SU-DHL-6 (cell line): ENCODE data around the gene XPNPEP2.
"Not testable (repeated sequence)": the region's sequence is repeated elsewhere in the genome, so short reads cannot be mapped to it uniquely, and the experiment has no call there.

Experiments used
- H2AFZ ChIP-seq: fragments of 200-600 bp; sonication (generic); 2 replicates; pipeline ENCODE4 v1.6.1; 2014; ENCODE audit warnings: low read depth, mild to moderate bottlenecking, moderate library complexity, mixed read lengths, antibody characterized with exemption, low read length; ENCODE audit not compliant: severe bottlenecking
- H3F3A ChIP-seq: fragments of 200-600 bp; shearing (Covaris generic); 2 replicates; pipeline ENCODE4 v1.6.0; 2016; ENCODE audit warnings: antibody characterized with exemption, mild to moderate bottlenecking; ENCODE audit not compliant: insufficient read depth
- H3K27ac ChIP-seq: fragments of 200-600 bp; sonication (generic); 2 replicates; pipeline ENCODE4 v1.5.1; 2016; ENCODE audit warnings: low read depth, mild to moderate bottlenecking, low read length, moderate library complexity, mixed read lengths
- H3K27me3 ChIP-seq: fragments of 200-600 bp; sonication (generic), shearing (Covaris generic); 2 replicates; pipeline ENCODE4 v1.6.0; 2014; ENCODE audit warnings: mild to moderate bottlenecking, low read length
- H3K36me3 ChIP-seq: fragments of 200-600 bp; sonication (generic); 2 replicates; pipeline ENCODE4 v1.6.1; 2014; ENCODE audit warnings: mild to moderate bottlenecking, low read length, mixed read lengths
- H3K4me2 ChIP-seq: fragments of 300-600, 200-600 bp; shearing (Covaris generic), sonication (generic); 2 replicates; pipeline ENCODE4 v1.6.0; 2014; ENCODE audit warnings: low read length, low read depth, mild to moderate bottlenecking; ENCODE audit not compliant: poor library complexity, severe bottlenecking
- H3K4me3 ChIP-seq: fragments of 200-600 bp; sonication (generic); 2 replicates; pipeline ENCODE4 v1.5.1; 2014; ENCODE audit warnings: antibody characterized with exemption, low read length, mild to moderate bottlenecking, mixed read lengths; ENCODE audit not compliant: insufficient read depth, poor library complexity, severe bottlenecking
- H3K79me2 ChIP-seq: fragments of 200-600 bp; sonication (generic); 2 replicates; pipeline ENCODE4 v1.6.1; 2014; ENCODE audit warnings: mild to moderate bottlenecking, low read length, moderate library complexity; ENCODE audit not compliant: insufficient read depth
- H3K9ac ChIP-seq: fragments of 200-600 bp; sonication (generic); 2 replicates; pipeline ENCODE4 v1.7.0; 2014; ENCODE audit warnings: mild to moderate bottlenecking, low read length
- H3K9me2 ChIP-seq: fragments of 200-600 bp; sonication (generic); replicated peaks from 2 replicates; pipeline ENCODE4 v1.6.1; 2014; ENCODE audit warnings: low read length; ENCODE audit not compliant: insufficient read depth
- H3K9me3 ChIP-seq: fragments of 200-600 bp; sonication (generic); 2 replicates; pipeline ENCODE4 v1.6.1; 2014; ENCODE audit warnings: low read length, mixed read lengths; ENCODE audit not compliant: insufficient read depth
- H4K20me1 ChIP-seq: fragments of 200-600 bp; sonication (generic); 2 replicates; pipeline ENCODE4 v1.6.1; 2014; ENCODE audit warnings: low read depth, mild to moderate bottlenecking, antibody characterized with exemption, low read length, moderate library complexity, mixed read lengths
- CTCF ChIP-seq: fragments of 200-600 bp; sonication (generic); IDR thresholded peaks from one replicate; pipeline ENCODE4 v1.5.1; 2017; ENCODE audit warnings: antibody characterized with exemption, mild to moderate bottlenecking, low read length, moderate library complexity; ENCODE audit not compliant: insufficient read depth, poor library complexity, severe bottlenecking
- EZH2phosphoT487 ChIP-seq: fragments of 200-600 bp; sonication (generic), shearing (Covaris generic); conservative IDR thresholded peaks from 2 replicates; pipeline ENCODE4 v1.6.1; 2018; ENCODE audit warnings: mild to moderate bottlenecking, antibody characterized with exemption, low read length, moderate library complexity, mixed read lengths

XPNPEP2 gene

GRCh38 chrX:129737916-129738315 lies 863 bp upstream of the XPNPEP2 start:
- Histone ChIP-seq H4K20me1 (no peaks in the 10 kb centered on the region), H3K4me3 (no peak overlapping the region), H3F3A (no peaks in the 10 kb centered on the region), H2AFZ (no peak overlapping the region), H3K9ac (no peak overlapping the region), H3K4me2 (no peak overlapping the region), H3K9me2 (no peaks in the 10 kb centered on the region), H3K27me3 (no peaks in the 10 kb centered on the region), H3K36me3 (no peaks in the 10 kb centered on the region), H3K79me2 (no peaks in the 10 kb centered on the region), H3K9me3 (no peaks in the 10 kb centered on the region), H3K27ac (no peak overlapping the region)
- no peak for TF ChIP-seq EZH2phosphoT487
- no peak for TF ChIP-seq CTCF

GRCh38 chrX:129739578-129739977 lies 799 bp downstream of the XPNPEP2 start:
- H3K9ac ChIP-seq, result no peak overlapping the region
- H3K9me3 ChIP-seq, result no peaks in the 10 kb centered on the region
- no peak for TF ChIP-seq CTCF
- no peak for TF ChIP-seq EZH2phosphoT487
- no peak overlapping the region for H2AFZ ChIP-seq
- H3K4me3 ChIP-seq, result no peak overlapping the region
- no peaks in the 10 kb centered on the region for H4K20me1 ChIP-seq
- H3K9me2 ChIP-seq, result no peaks in the 10 kb centered on the region
- H3K4me2 ChIP-seq, result no peak overlapping the region
- H3K36me3 ChIP-seq, result no peaks in the 10 kb centered on the region
- H3K79me2 ChIP-seq, result no peaks in the 10 kb centered on the region
- H3F3A ChIP-seq, result no peaks in the 10 kb centered on the region
- no peaks in the 10 kb centered on the region for H3K27me3 ChIP-seq
- no peak overlapping the region for H3K27ac ChIP-seq

- no peaks in the 10 kb centered on the region for H3K36me3 ChIP-seq
- H4K20me1 ChIP-seq, result no peaks in the 10 kb centered on the region
- no peaks in the 10 kb centered on the region for H3K9me2 ChIP-seq
- TF ChIP-seq EZH2phosphoT487 (no peak), CTCF (no peak)
- H3K27ac ChIP-seq, result no peak overlapping the region
- no peaks in the 10 kb centered on the region for H3F3A ChIP-seq
- no peaks in the 10 kb centered on the region for H3K27me3 ChIP-seq
- H3K4me2 ChIP-seq, result no peak overlapping the region
- H3K9me3 ChIP-seq, result no peaks in the 10 kb centered on the region
- H3K9ac ChIP-seq, result no peak overlapping the region
- H3K79me2 ChIP-seq, result no peaks in the 10 kb centered on the region
- no peak overlapping the region for H3K4me3 ChIP-seq
- no peak overlapping the region for H2AFZ ChIP-seq
These were observed 3.3 kb downstream of the XPNPEP2 start for GRCh38 chrX:129741880-129742758.

- not testable (repeated sequence) for H3K4me2 ChIP-seq, H2AFZ ChIP-seq, H3K27me3 ChIP-seq, H4K20me1 ChIP-seq, H3K27ac ChIP-seq, H3K9me3 ChIP-seq, H3K36me3 ChIP-seq, H3K9ac ChIP-seq, H3K9me2 ChIP-seq, H3K4me3 ChIP-seq, H3F3A ChIP-seq, H3K79me2 ChIP-seq
These were observed 4.0 kb downstream of the XPNPEP2 start for GRCh38 chrX:129742759-129743152.
